Neural progenitor cell (in vitro differentiated cells): Measurements from ENCODE around the gene TCFL5. TPM values are rescaled to one million over a fixed set of nuclear protein-coding genes. Genes with fewer than 3 reads are reported as not detected.
"Not testable (repeated sequence)": the region's sequence is repeated elsewhere in the genome, so short reads cannot be mapped to it uniquely, and the experiment has no call there.

Experiments
- DNase-seq: peaks from one replicate; pipeline ENCODE4 v3.0.0-alpha.2; 2016; ENCODE audit warnings: low spot score
- H2AFZ ChIP-seq: fragments of 200-600 bp; sonication (generic); replicated peaks from 2 replicates; pipeline ENCODE4 v1.6.1; 2016; ENCODE audit warnings: antibody characterized with exemption
- H3F3A ChIP-seq: fragments of 200-600 bp; sonication (generic); 2 replicates; pipeline ENCODE4 v1.6.1; 2016; ENCODE audit warnings: antibody characterized with exemption, low read depth
- H3K27ac ChIP-seq: fragments of 200-600 bp; sonication (generic); 2 replicates; pipeline ENCODE4 v1.5.1; 2016; ENCODE audit warnings: mild to moderate bottlenecking
- H3K27me3 ChIP-seq: fragments of 200-600 bp; sonication (generic); 2 replicates; pipeline ENCODE4 v1.6.1; 2016; ENCODE audit warnings: mild to moderate bottlenecking, moderate library complexity
- H3K36me3 ChIP-seq: fragments of 200-600 bp; sonication (generic); 2 replicates; pipeline ENCODE4 v1.5.1; 2016
- H3K4me1 ChIP-seq: fragments of 200-600 bp; sonication (generic); 2 replicates; pipeline ENCODE4 v1.6.1; 2016; ENCODE audit warnings: mixed run types
- H3K4me2 ChIP-seq: fragments of 200-600 bp; sonication (generic); 2 replicates; pipeline ENCODE4 v1.6.1; 2016
- H3K4me3 ChIP-seq: fragments of 200-600 bp; sonication (generic); 2 replicates; pipeline ENCODE4 v1.5.1; 2016
- H3K79me2 ChIP-seq: fragments of 200-600 bp; sonication (generic); 2 replicates; pipeline ENCODE4 v1.6.1; 2016; ENCODE audit warnings: low read depth
- H3K9ac ChIP-seq: fragments of 200-600 bp; sonication (generic); 2 replicates; pipeline ENCODE4 v1.6.1; 2016
- H3K9me3 ChIP-seq: fragments of 200-600 bp; sonication (generic); 2 replicates; pipeline ENCODE4 v1.5.1; 2016; ENCODE audit warnings: low read depth
- H4K20me1 ChIP-seq: fragments of 200-600 bp; sonication (generic); 2 replicates; pipeline ENCODE4 v1.6.1; 2016; ENCODE audit warnings: low read depth
- H3K27ac Mint-ChIP-seq: 3 replicates; pipeline ENCODE4 v1.8.0; 2021; ENCODE audit warnings: mixed read lengths
- H3K27me3 Mint-ChIP-seq: 2 replicates; pipeline ENCODE4 v1.8.0; 2022; ENCODE audit warnings: low read depth, mild to moderate bottlenecking, inconsistent platforms, moderate library complexity, mixed read lengths; ENCODE audit not compliant: insufficient read depth
- H3K36me3 Mint-ChIP-seq: 3 replicates; pipeline ENCODE4 v1.8.0; 2021; ENCODE audit warnings: mixed read lengths
- H3K4me1 Mint-ChIP-seq: 3 replicates; pipeline ENCODE4 v1.8.0; 2021; ENCODE audit warnings: mixed read lengths
- H3K4me3 Mint-ChIP-seq: 3 replicates; pipeline ENCODE4 v1.8.0; 2021; ENCODE audit warnings: mild to moderate bottlenecking, moderate library complexity, mixed read lengths
- H3K9me3 Mint-ChIP-seq: 3 replicates; pipeline ENCODE4 v1.8.0; 2020; ENCODE audit warnings: mixed read lengths
- CTCF ChIP-seq: fragments of 200-600 bp; sonication (generic); IDR thresholded peaks from 2 replicates; pipeline ENCODE4 v1.5.1; 2017; ENCODE audit warnings: antibody characterized with exemption, mild to moderate bottlenecking
- EZH2 ChIP-seq: fragments of 200-600 bp; sonication (generic); IDR thresholded peaks from 2 replicates; pipeline ENCODE4 v1.6.1; 2017; ENCODE audit warnings: antibody characterized with exemption, mild to moderate bottlenecking, moderate library complexity
- EZH2phosphoT487 ChIP-seq: fragments of 200-600 bp; sonication (generic); IDR thresholded peaks from 2 replicates; pipeline ENCODE4 v1.6.1; 2017; ENCODE audit warnings: antibody characterized with exemption
- total RNA-seq: library from RNA; depleted of rRNA; stranded (reverse); fragments of >200 nt; gene quantifications from 2 replicates; pipeline ENCODE4 v1.2.3, GENCODE V29; 2015; ENCODE audit warnings: low replicate concordance

The TCFL5 gene
- total RNA-seq, 1 donor from 2014 or later: 36.3 TPM

GRCh38 chr20:62873681-62874031 is 12.0 kb upstream of the TCFL5 start:
- H3K36me3 ChIP-seq, H3K9ac ChIP-seq, H3K4me3 Mint-ChIP-seq, H3K36me3 Mint-ChIP-seq, H3K79me2 ChIP-seq, H3K9me3 ChIP-seq, H3K27ac Mint-ChIP-seq, H3K27me3 ChIP-seq, H3K27ac ChIP-seq, H3K4me2 ChIP-seq, H3K4me3 ChIP-seq, H2AFZ ChIP-seq, H3K4me1 ChIP-seq, H4K20me1 ChIP-seq: not testable (repeated sequence)
- Mint-ChIP-seq H3K4me1 (peaks cover 25% of the 10 kb centered on the region), H3K9me3 (peaks cover 12% of the 10 kb centered on the region), H3K27me3 (peaks cover 12% of the 10 kb centered on the region)
- peak; percentile 69 for DNase-seq
- peaks cover 38% of the 10 kb centered on the region for H3F3A ChIP-seq
- peak; percentile 63 for TF ChIP-seq CTCF

GRCh38 chr20:62873280-62873679 is 11.7 kb upstream of the TCFL5 start:
- Histone ChIP-seq H3K27ac (no peak overlapping the region), H3K9ac (no peak overlapping the region), H2AFZ (no peak overlapping the region), H3K4me1 (peaks cover 6% of the 10 kb centered on the region), H3K79me2 (no peaks in the 10 kb centered on the region), H3K4me2 (no peak overlapping the region), H3K9me3 (no peaks in the 10 kb centered on the region), H3F3A (peaks cover 34% of the 10 kb centered on the region), H4K20me1 (no peaks in the 10 kb centered on the region), H3K4me3 (no peak overlapping the region), H3K36me3 (no peaks in the 10 kb centered on the region), H3K27me3 (no peaks in the 10 kb centered on the region)
- no peak for TF ChIP-seq EZH2phosphoT487
- no peak for TF ChIP-seq EZH2
- TF ChIP-seq CTCF: no peak
- H3K4me3 Mint-ChIP-seq: no peak overlapping the region
- DNase-seq: no peak
- no peaks in the 10 kb centered on the region for H3K36me3 Mint-ChIP-seq
- H3K9me3 Mint-ChIP-seq: peaks cover 14% of the 10 kb centered on the region
- H3K27me3 Mint-ChIP-seq: peaks cover 13% of the 10 kb centered on the region
- H3K4me1 Mint-ChIP-seq: peaks cover 22% of the 10 kb centered on the region
- H3K27ac Mint-ChIP-seq: no peak overlapping the region

GRCh38 chr20:62872862-62873261 is 11.2 kb upstream of the TCFL5 start:
- H3K9me3 ChIP-seq: no peaks in the 10 kb centered on the region
- H2AFZ ChIP-seq: no peak overlapping the region
- Mint-ChIP-seq H3K4me3 (no peak overlapping the region), H3K36me3 (no peaks in the 10 kb centered on the region), H3K27ac (no peak overlapping the region), H3K27me3 (peaks cover 13% of the 10 kb centered on the region), H3K9me3 (peaks cover 14% of the 10 kb centered on the region), H3K4me1 (peaks cover 22% of the 10 kb centered on the region)
- DNase-seq: no peak
- no peaks in the 10 kb centered on the region for H4K20me1 ChIP-seq
- H3F3A ChIP-seq: peaks cover 31% of the 10 kb centered on the region
- no peak overlapping the region for H3K4me2 ChIP-seq
- no peak overlapping the region for H3K27ac ChIP-seq
- H3K9ac ChIP-seq: no peak overlapping the region
- no peaks in the 10 kb centered on the region for H3K79me2 ChIP-seq
- H3K36me3 ChIP-seq: no peaks in the 10 kb centered on the region
- TF ChIP-seq EZH2: no peak
- no peak for TF ChIP-seq EZH2phosphoT487
- no peak for TF ChIP-seq CTCF
- no peaks in the 10 kb centered on the region for H3K27me3 ChIP-seq
- no peak overlapping the region for H3K4me3 ChIP-seq
- H3K4me1 ChIP-seq: peaks cover 5% of the 10 kb centered on the region
